DOHH2 (cell line): ENCODE measurements around the gene JAG2.

ENCODE experiments used
- EZH2phosphoT487 ChIP-seq: fragments of 200-600 bp; sonication (generic); IDR thresholded peaks from 2 replicates; pipeline ENCODE4 v1.6.1; 2017; ENCODE audit warnings: borderline replicate concordance, mild to moderate bottlenecking, antibody characterized with exemption, low read length, moderate library complexity, mixed read lengths
- TF ChIP-seq, protein P1 (sequence below): fragments of 200-600 bp; sonication (generic); IDR thresholded peaks from one replicate; pipeline ENCODE4 v1.5.1; 2014; ENCODE audit warnings: antibody characterized with exemption, mild to moderate bottlenecking, low read depth, low read length; ENCODE audit not compliant: poor library complexity, severe bottlenecking

DNA sequence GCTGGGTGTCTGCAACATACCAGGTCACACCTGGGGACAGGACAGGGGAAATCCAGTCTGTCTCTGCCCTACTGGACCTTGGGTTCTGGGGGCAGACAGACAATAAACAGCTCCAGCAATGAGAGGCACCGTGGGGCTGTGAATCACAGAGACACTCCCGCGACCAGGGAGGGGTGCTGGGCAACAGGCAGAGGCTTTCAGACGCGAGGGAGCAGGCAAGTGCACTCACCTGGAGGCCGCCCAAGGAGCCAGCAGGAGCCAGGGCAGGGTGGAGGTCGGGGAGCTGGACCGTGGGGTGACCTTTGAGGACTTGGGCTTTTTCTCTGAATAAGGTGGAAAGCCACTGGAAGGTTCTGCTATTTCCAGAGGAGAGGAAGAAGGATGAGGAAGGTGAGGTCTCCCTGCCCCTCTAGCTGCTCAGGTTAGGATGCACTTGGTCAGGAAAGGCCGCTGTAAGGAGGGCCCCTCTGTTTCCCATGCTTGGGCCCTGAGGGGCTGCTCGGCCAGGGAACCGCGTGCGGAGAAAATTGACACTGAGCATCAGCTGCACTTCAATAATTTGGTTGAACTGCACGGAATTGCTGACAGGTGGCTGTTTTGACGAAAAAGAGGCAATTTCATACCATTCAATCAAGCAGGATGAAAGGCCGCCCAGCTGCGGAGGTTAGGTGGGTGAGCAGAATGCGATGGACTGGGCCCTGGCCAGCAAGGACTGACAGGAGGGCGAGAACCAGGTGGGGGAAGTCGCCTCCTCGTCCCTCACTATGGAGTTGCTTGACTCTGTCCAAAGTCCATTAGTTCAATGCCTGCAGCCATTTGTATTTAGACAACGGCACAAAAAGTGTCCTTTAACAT is 42.2 kb downstream of the JAG2 start:
- TF ChIP-seq, protein P1, sequence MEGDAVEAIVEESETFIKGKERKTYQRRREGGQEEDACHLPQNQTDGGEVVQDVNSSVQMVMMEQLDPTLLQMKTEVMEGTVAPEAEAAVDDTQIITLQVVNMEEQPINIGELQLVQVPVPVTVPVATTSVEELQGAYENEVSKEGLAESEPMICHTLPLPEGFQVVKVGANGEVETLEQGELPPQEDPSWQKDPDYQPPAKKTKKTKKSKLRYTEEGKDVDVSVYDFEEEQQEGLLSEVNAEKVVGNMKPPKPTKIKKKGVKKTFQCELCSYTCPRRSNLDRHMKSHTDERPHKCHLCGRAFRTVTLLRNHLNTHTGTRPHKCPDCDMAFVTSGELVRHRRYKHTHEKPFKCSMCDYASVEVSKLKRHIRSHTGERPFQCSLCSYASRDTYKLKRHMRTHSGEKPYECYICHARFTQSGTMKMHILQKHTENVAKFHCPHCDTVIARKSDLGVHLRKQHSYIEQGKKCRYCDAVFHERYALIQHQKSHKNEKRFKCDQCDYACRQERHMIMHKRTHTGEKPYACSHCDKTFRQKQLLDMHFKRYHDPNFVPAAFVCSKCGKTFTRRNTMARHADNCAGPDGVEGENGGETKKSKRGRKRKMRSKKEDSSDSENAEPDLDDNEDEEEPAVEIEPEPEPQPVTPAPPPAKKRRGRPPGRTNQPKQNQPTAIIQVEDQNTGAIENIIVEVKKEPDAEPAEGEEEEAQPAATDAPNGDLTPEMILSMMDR, result no peak
- no peak for TF ChIP-seq EZH2phosphoT487
